HTERT RPE-1 (cell line): ENCODE results near the gene DNAH2.

Source experiments
- in situ Hi-C: fragments of 300-500 bp; cut with MboI; formaldehyde crosslinking; loops from 4 replicates; pipeline ENCODE4 v1.14.3; 2020; ENCODE audit warnings: low sequenced_read_pairs

The DNAH2 gene

DNA sequence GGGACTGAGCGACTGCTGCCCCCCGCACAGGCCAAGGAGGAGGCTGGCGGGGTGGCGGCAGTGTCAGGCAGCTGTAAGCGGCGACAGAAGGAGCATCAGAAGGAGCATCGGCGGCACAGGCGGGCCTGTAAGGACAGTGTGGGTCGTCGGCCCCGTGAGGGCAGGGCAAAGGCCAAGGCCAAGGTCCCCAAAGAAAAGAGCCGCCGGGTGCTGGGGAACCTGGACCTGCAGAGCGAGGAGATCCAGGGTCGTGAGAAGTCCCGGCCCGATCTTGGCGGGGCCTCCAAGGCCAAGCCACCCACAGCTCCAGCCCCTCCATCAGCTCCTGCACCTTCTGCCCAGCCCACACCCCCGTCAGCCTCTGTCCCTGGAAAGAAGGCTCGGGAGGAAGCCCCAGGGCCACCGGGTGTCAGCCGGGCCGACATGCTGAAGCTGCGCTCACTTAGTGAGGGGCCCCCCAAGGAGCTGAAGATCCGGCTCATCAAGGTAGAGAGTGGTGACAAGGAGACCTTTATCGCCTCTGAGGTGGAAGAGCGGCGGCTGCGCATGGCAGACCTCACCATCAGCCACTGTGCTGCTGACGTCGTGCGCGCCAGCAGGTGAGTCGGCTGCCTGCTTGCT, 131.7 kb downstream of the DNAH2 start:
- in situ Hi-C loops: no loop called here

DNA sequence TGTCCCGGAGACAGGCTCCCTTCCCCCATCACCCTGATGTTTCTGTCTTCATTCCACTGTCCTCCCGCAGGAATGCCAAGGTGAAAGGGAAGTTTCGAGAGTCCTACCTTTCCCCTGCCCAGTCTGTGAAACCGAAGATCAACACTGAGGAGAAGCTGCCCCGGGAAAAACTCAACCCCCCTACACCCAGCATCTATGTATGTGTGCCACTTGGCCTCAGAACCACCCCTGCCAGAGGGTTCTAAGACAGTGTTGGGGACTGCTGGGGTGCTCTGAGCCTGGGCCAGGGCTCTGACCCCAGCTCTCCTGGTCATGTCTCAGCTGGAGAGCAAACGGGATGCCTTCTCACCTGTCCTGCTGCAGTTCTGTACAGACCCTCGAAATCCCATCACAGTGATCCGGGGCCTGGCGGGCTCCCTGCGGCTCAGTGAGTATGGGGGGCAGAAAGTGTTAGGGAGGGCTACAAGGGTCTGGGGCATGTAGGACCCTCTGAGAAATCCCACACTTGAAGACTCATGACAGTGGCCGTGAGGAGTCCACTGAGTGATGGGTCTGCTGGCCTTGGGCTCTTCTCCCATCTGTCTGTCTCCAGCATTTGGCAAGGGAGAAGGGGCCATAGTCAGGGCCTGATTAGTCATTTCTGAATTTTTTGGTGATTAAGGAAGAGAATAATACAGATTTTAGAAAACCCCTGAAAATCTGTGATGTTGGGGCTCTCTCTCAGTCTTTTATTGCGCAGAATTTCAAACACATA, 132.4 kb downstream of the DNAH2 start:
- in situ Hi-C loops: no loop called here

DNA sequence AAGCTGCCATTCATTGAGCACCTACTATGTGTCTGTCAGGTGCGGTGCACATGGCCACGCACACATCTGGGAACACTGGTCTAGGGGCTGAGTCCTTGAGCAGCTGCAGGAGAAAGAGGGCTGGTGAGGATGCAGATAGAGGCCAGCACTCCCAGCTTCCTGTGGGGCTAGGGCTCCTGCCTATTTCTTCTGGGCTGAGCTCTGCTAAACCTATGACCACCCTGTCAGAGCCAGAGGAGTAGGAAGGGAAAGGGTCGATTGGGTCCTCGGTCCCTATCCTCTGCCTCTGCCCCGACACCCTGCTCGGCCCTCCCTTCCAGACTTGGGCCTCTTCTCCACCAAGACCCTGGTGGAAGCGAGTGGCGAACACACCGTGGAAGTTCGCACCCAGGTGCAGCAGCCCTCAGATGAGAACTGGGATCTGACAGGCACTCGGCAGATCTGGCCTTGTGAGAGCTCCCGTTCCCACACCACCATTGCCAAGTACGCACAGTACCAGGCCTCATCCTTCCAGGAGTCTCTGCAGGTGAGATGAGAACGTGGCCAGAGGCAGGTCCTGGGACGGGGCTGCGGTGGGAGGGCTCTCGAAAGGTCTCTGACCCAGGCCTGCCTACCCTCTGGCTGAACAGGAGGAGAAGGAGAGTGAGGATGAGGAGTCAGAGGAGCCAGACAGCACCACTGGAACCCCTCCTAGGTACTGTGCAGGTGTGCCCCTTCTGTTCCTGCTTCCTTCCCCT, 133.3 kb downstream of the DNAH2 start:
- in situ Hi-C loops: no loop called here

DNA sequence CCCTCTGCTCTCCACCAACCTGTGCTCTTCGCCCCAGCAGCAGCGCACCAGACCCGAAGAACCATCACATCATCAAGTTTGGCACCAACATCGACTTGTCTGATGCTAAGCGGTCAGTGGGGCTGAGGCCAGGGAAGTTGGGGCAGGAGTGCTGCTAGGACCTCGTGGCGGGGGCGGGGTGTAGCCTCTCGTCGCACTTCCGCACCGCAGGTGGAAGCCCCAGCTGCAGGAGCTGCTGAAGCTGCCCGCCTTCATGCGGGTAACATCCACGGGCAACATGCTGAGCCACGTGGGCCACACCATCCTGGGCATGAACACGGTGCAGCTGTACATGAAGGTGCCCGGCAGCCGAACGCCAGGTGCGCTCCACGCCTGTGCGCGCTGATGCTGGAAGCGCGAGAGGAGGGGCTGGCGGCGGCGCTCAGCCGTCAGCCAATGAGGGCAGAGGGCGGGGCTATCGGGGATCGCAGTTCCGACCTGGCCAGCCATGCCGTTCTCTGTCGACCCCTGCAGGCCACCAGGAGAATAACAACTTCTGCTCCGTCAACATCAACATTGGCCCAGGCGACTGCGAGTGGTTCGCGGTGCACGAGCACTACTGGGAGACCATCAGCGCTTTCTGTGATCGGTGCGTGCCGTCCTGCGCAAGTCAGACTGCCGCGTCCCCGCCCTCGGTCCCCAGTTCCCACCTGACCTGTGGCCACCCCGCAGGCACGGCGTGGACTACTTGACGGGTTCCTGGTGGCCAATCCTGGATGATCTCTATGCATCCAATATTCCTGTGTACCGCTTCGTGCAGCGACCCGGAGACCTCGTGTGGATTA, 134.1 kb downstream of the DNAH2 start:
- in situ Hi-C loops: no loop called here

DNA sequence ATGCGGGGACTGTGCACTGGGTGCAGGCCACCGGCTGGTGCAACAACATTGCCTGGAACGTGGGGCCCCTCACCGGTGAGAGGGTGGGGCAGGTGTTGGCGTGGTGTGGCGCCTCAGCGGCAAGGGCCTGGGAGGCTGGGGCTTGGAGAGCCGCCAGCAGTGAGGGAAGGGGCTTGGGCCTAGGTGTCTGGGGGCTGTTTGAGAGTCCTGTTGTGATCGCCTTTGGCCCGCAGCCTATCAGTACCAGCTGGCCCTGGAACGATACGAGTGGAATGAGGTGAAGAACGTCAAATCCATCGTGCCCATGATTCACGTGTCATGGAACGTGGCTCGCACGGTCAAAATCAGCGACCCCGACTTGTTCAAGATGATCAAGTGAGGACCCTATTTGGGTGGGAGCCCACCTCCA, 134.7 kb downstream of the DNAH2 start:
- in situ Hi-C loops: no loop called here

DNA sequence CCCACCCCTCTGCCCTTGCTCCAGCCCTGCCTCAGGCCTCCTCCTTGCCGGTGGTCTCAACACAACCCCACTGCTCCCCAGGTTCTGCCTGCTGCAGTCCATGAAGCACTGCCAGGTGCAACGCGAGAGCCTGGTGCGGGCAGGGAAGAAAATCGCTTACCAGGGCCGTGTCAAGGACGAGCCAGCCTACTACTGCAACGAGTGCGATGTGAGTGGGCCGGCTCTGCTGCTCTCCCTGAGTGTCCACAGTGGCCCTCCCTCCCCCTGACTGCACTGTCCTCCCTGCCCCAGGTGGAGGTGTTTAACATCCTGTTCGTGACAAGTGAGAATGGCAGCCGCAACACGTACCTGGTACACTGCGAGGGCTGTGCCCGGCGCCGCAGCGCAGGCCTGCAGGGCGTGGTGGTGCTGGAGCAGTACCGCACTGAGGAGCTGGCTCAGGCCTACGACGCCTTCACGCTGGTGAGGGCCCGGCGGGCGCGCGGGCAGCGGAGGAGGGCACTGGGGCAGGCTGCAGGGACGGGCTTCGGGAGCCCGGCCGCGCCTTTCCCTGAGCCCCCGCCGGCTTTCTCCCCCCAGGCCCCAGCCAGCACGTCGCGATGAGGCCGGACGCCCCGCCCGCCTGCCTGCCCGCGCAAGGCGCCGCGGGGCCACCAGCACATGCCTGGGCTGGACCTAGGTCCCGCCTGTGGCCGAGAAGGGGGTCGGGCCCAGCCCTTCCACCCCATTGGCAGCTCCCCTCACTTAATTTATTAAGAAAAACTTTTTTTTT, 135.6 kb downstream of the DNAH2 start:
- in situ Hi-C loops: no loop called here

DNA sequence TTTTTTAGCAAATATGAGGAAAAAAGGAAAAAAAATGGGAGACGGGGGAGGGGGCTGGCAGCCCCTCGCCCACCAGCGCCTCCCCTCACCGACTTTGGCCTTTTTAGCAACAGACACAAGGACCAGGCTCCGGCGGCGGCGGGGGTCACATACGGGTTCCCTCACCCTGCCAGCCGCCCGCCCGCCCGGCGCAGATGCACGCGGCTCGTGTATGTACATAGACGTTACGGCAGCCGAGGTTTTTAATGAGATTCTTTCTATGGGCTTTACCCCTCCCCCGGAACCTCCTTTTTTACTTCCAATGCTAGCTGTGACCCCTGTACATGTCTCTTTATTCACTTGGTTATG, 136.1 kb downstream of the DNAH2 start:
- in situ Hi-C loops: no loop called here

DNA sequence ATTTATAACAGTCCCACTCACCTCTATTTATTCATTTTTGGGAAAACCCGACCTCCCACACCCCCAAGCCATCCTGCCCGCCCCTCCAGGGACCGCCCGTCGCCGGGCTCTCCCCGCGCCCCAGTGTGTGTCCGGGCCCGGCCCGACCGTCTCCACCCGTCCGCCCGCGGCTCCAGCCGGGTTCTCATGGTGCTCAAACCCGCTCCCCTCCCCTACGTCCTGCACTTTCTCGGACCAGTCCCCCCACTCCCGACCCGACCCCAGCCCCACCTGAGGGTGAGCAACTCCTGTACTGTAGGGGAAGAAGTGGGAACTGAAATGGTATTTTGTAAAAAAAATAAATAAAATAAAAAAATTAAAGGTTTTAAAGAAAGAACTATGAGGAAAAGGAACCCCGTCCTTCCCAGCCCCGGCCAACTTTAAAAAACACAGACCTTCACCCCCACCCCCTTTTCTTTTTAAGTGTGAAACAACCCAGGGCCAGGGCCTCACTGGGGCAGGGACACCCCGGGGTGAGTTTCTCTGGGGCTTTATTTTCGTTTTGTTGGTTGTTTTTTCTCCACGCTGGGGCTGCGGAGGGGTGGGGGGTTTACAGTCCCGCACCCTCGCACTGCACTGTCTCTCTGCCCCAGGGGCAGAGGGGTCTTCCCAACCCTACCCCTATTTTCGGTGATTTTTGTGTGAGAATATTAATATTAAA, 136.7 kb downstream of the DNAH2 start:
- in situ Hi-C loops: no loop called here

DNA sequence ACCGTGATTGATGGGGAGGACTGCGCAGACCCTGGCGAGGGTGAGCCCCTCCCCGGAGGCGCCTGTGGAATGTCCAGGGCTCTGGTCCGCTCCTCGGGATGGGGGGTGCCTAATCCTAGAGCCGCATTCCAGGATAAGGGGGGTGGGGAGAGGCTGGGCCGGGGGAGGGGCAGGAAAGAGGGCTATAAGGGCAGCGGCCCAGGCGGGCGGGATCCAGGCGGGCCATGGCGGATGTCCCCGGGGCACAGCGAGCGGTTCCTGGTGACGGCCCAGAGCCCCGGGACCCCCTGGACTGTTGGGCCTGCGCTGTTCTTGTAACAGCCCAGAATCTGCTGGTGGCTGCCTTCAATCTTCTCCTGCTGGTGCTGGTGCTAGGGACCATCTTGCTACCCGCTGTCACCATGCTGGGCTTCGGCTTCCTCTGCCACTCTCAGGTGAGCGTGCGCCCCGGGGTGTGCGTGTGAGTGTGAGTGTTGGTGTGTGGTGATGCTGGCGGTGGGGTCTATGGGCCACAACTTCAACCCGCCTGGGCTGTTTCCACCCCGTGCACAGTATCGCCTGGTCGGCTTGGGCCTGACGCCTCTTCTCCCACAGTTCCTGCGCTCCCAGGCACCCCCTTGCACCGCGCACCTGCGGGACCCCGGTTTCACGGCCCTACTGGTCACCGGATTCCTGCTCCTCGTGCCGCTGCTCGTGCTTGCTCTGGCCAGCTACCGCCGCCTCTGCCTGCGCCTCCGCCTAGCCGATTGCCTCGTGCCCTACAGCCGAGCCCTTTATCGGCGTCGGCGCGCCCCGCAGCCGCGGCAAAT, 137.5 kb downstream of the DNAH2 start, which contains the start of gene TMEM88:
TSS of gene TMEM88 (plus strand) at position 216 of the 809 bp plus-strand sequence. CDS start at position 225, 9 bp downstream.
- in situ Hi-C loops: no loop called here

DNA sequence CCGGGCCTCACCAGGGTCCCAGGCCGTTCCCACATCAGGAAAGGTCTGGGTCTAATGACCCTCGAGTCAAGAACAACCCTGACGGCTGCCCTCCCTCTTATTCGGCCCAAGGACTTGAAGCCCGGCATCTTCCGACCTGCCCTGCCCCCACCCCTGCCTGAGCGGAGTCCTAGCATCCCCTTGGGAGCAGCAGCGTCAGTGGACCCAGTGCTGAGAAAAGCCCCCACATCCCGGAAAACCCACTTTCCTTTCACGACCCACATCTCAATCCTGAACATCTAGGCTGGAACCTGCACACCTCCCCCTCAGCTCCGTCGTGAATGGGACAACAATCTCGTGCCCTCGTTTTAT, 138.1 kb downstream of the DNAH2 start:
- in situ Hi-C loops: no loop called here

DNA sequence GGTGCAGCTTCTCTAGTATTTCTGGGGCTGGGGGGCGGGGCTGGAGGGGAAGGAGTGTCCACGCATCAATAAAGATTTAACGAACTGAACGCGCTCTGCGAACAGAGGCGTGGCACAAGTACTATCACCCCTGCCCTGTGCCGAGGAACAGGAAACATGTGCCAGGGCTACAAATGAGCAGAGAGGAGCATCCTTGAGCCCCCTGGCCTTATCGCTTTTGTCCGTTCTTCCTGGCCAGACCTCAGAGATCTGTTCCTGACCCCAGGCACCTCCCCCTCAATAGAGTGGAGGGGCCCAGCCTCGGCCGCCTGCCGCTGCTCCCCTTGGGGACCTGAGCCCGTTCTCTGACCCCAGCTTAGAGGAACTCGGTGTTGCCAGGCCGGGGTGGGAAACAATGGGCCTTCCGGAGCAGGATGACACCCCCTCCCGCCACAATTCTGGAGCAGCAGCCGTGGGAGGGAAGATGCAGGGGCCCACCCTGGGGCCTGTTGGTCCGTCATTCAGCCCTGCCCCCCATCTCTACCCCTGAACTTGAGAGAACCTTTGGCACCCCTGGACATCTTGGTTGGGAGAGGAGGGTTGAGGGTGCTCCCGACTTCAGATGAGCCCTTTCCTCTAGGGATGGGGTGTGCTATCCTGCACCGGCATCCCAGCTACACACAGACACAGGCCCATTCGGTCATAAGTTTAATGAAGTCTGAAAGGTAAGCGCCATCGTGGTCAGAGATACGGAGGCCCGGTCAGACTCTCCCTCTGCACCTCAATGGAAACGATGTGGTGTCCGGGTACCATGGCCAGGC, 138.7 kb downstream of the DNAH2 start:
- in situ Hi-C loops: no loop called here

DNA sequence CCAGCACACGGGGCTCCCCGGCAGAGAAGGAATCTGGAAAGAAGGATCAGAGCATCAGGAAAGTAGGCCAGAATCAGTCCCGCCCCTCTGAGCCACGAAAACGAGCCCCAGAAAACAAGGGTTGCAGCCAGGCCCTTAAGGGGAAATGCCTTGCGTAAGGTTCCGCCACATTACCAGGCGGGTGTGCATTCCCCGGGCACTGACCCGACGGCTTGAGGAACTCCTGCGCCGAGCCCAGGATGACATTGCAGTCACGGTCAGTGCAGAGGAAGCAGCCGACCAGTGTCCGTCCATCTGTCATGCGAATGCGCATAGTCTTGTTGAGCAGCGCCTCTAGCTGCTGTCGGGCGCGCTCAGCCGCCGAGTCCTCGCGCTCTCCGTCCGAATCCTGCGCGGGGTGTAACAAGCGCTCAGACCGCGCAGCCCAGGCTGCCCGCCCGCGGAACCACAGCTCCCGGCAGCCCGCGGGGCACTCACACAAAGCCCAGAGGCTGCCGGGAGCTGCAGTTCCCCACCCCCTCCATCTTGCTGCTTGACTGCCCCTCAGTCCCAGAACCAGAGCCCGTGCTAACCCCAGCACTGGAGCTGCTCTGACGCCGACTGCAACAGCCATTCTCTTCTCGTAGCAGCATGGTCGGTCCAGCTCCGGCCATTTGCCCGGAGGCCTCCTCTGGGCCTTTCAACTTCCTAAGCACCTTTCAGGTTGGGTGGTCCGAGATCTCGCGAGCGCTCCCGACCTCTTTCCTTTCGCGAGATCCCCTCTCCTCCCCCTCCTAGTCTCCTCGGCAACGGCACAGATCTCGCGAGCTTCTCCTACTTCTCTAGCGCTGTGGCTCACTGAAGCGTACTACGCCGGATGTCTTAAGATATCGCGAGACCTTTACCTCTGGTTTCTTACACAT, 139.5 kb downstream of the DNAH2 start, which contains the start of gene NAA38:
TSS of gene NAA38 (minus strand) at position 749 of the 902 bp plus-strand sequence. CDS start at position 653, 96 bp downstream.
- in situ Hi-C loops: no loop called here

DNA sequence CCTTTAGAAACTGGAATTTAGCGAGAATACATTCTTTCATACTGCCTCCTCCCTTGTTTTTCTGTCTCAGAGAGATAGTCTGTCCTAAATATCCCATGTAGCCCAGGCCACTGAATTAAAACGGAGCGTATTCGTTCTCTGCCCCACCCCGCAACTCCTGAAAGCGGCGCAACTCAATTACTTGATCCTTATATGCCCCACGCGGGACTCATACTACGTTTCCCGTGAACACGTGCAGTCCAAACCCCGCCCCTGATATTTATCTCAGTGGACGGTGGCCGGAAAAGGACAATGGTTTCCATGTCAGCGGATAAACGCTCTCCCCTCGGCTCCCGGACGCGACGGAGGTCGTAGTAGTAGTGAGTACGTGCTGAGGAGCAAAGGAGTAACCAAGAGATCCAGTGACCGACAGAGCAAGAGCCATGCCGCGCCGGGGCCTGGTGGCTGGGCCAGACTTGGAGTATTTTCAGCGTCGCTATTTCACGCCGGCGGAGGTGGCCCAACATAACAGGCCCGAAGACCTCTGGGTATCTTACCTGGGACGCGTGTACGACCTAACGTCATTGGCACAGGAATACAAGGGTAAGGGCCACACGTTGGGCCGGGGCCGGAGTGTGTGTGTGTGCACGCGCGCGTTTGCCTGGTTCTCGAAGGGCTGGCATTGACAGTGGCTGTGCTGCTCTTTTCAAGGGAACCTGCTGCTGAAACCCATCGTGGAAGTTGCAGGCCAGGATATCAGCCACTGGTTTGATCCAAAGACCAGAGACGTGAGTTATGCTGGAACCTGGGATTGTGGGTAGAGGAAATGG, 140.4 kb downstream of the DNAH2 start, which contains the start of gene CYB5D1:
TSS of gene CYB5D1 (plus strand) at position 291 of the 809 bp plus-strand sequence. CDS start at position 423, 132 bp downstream.
- in situ Hi-C loops: no loop called here

DNA sequence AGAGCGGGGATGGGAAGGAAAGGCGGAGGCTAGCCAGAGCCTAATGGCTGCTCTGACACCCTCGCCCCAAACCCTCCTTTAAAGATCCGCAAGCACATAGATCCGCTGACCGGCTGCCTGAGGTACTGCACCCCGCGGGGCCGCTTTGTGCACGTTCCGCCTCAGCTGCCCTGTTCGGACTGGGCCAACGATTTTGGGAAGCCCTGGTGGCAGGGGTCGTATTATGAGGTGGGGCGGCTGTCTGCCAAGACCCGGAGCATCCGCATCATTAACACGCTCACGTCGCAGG, 140.9 kb downstream of the DNAH2 start:
- in situ Hi-C loops: no loop called here

DNA sequence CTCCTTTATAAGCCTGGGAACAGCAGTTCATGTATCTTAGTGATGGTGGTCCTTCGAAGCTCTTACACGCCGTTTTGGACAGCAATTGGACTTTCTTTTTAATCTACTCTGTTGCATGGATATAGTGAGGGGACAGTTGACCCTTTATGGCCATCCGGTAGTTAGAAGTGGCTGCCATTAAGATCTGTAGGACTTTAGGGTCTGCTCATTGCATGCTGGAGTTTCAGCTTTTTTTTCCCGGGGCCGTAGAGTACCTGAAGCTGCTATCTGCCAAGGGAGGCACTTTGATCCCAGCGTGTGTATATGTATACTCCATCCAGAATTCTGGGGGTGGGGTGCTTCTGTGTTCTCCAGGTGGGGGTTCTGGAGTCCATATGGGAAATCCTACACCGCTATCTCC, 141.5 kb downstream of the DNAH2 start:
- in situ Hi-C loops: no loop called here

DNA sequence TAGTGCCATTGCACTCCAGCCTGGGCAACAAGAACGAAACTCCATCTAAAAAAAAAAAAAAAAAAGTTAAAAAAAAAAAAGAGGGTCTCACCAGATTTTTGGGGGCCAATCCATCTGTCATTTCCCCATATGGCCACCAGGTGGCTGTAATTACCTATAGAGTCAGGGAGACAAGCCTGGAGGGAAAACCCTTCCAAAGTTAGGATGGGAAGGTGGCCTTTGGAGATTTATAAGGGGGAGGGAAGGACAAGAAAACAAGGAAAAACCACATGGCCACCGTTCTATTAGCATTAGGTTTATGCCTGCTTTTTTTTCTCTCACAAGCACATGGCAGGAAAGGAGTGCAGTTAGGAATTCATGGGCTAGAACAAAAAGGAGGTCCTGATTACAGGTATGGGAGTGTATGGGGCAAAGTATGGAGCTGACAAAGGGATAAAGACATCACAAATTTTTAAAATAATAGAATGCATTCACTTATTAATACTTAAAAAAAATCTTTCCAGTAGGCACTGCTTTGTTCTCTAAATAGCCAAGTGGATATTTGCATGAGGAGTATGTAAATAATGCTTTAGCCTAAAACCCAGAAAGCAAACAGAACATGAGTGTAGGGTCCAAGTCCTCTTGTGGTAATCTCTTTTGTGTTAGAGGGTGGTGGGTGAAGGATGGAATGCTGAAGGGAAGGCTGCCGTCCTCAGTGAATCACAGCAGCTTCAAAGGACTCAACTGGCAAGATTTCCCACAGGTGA, 145.3 kb downstream of the DNAH2 start:
- in situ Hi-C loops: no loop called here
